Fibroblast of villous mesenchyme (primary cell): ENCODE results near the gene LONRF2. TPM values are rescaled to one million over a fixed set of nuclear protein-coding genes. Genes with fewer than 3 reads are reported as not detected.

ENCODE experiments used
- DNase-seq: peaks from one replicate; pipeline ENCODE4 v3.0.0-alpha.2; 2010; ENCODE audit warnings: low read depth
- H3K4me3 ChIP-seq: 2 replicates; pipeline ENCODE4 v1.5.1; 2011; ENCODE audit warnings: low read depth, mild to moderate bottlenecking, low read length
- total RNA-seq: library from RNA; depleted of rRNA; stranded (reverse); fragments of >200 nt; gene quantifications from 2 replicates; pipeline ENCODE4 v1.2.3, GENCODE V29; 2012
- TF ChIP-seq, protein P1 (sequence below): IDR thresholded peaks from 2 replicates; pipeline ENCODE4 v1.5.1; 2012; ENCODE audit warnings: low read depth, mild to moderate bottlenecking, low read length; ENCODE audit not compliant: insufficient read depth

The LONRF2 gene
- total RNA-seq, 1 donor: 1.3 TPM

GRCh38 chr2:100270381-100271146 lies 51.7 kb downstream of the LONRF2 start:
- H3K4me3 ChIP-seq: no peak overlapping the region
- no peak for DNase-seq
- TF ChIP-seq, protein P1, sequence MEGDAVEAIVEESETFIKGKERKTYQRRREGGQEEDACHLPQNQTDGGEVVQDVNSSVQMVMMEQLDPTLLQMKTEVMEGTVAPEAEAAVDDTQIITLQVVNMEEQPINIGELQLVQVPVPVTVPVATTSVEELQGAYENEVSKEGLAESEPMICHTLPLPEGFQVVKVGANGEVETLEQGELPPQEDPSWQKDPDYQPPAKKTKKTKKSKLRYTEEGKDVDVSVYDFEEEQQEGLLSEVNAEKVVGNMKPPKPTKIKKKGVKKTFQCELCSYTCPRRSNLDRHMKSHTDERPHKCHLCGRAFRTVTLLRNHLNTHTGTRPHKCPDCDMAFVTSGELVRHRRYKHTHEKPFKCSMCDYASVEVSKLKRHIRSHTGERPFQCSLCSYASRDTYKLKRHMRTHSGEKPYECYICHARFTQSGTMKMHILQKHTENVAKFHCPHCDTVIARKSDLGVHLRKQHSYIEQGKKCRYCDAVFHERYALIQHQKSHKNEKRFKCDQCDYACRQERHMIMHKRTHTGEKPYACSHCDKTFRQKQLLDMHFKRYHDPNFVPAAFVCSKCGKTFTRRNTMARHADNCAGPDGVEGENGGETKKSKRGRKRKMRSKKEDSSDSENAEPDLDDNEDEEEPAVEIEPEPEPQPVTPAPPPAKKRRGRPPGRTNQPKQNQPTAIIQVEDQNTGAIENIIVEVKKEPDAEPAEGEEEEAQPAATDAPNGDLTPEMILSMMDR: no peak

- H3K4me3 ChIP-seq: no peak overlapping the region
Measured at GRCh38 chr2:100269889-100270288, 52.4 kb downstream of the LONRF2 start.

DNA sequence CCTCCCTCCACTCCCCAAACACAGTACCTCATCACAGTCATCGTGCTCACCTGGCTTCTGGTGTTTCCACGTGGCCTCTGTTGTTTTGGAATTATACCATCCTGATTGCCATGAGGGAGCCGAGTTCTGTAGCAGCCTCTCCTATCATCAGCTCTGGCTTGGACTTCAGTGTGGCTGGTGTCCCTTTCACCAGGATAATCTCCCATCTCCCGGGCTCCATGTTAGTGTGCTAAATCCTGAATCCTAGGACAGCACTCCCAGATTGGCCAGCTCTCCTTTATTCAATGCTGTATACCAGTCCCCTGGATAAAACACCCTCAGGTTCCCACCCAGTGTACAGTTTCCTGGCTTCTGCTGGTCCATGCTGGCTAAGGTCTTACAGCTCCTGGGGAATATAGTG lies 53.3 kb downstream of the LONRF2 start:
- DNase-seq: no peak

More at GRCh38 chr2:100269889-100270288, 52.4 kb downstream of the LONRF2 start:
- TF ChIP-seq, protein P1: no peak
- DNase-seq: peak; percentile 57

DNA sequence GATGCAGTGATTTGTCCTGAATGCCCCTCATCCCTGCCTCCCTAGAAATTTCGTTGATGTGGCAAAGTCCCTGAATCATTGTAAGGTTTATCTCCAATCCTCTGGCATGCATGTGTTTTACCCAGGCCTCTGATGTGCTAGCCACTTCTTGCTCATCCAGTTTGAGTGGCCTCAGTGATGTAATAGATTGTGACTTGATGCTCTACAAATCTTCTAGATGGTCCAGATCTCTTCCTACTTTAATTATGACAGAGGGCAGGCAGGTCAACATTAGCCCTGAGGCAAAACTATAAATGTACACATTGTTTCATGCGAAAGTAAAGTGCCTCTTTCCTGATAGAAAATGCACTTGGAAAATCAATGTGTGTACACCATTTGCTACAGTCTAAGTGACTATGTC lies 54.5 kb downstream of the LONRF2 start:
- no peak overlapping the region for H3K4me3 ChIP-seq
- TF ChIP-seq, protein P1: no peak
- no peak for DNase-seq

More for the DNA sequence above, 53.3 kb downstream of the LONRF2 start:
- TF ChIP-seq, protein P1: no peak
- no peak overlapping the region for H3K4me3 ChIP-seq

DNA sequence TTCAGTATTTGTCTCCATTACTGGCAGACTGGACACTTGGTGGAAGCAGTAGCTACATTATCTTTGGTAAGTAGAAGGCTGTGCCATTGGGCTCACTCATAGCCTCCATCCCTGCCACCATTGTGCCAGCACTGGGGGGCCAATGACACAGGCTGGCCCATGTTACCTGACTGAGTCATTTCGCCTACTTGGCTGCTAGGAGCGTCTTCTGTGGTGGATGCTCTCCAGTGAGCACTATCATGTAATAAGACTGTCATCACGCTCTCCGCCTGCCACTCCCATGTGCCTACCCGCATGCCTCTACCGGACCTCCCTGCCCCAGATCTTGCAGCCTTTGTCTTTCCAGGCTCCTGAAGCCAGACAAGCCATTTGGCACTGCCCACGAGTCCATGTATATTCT lies 56.2 kb downstream of the LONRF2 start:
- DNase-seq: no peak
- TF ChIP-seq, protein P1: no peak
- no peak overlapping the region for H3K4me3 ChIP-seq

DNA sequence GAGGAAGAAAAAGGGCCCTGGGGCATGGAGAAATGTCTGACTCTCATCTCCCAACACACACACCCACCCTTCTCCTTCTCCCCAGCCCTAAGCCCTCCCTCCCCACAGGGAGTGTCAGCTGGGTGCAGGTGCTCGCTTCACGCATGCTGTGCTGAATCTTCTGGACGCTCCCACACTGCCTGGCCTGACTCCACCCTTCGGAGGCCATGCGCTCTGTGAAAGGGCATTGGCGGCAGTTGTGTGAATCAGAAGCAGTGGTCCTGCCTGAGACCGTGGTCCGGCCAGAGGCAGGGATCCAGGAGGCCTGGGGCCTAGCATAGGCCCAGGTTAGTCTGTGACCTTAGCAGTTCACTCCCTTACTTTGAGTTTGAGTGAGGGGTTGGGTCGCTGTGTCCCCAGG lies 57.1 kb downstream of the LONRF2 start:
- TF ChIP-seq, protein P1: no peak
- DNase-seq: no peak
- no peak overlapping the region for H3K4me3 ChIP-seq
